Measurements from ENCODE around the gene MRPL47.

GRCh38 chr3:179615458-179616173 is 11.2 kb upstream of the MRPL47 start:
- TF ChIP-seq CTCF (conservative IDR thresholded peaks at IDR 0.05 in 1 of 2, IDR thresholded peaks at IDR 0.05 in 1 of 2; ENCODE audit: low read depth in 1 of 2, low read length in 2 of 2) (no peak), EZH2 (IDR thresholded peaks at IDR 0.05; ENCODE audit: low read length, missing control alignments) (no peak)
